Measurements from ENCODE around the gene CERS6. TPM values are rescaled to one million over a fixed set of nuclear protein-coding genes. Genes with fewer than 3 reads are reported as not detected.

Gene CERS6
- total and polyA plus RNA-seq, 2 experiments from 2014 or later = 7.4 to 35.0 TPM

DNA sequence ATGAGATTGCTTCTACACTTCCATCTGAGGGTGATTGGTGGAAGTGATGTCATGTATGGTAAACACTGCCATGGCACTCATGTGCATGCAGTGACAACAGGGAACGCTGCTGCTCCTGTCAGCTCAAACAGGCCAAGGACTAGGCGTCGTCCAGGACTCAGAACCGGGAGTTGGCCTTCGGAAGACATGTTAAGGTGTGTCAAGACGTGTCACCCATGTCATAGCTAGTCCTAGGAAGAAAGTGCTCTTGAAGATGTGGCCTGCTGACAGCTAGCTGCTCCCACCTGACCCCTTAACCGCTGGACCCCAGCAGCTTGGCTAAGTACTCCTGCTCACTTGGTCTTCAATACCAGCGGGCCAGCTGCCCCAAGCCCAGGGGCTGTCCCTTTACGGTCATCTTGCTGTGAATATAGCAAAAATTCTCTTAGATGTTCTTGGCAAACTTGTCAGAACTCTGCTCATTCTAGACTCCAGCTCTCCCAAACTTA lies 340.1 kb downstream of the CERS6 start (continued):
- TF ChIP-seq, protein P1, sequence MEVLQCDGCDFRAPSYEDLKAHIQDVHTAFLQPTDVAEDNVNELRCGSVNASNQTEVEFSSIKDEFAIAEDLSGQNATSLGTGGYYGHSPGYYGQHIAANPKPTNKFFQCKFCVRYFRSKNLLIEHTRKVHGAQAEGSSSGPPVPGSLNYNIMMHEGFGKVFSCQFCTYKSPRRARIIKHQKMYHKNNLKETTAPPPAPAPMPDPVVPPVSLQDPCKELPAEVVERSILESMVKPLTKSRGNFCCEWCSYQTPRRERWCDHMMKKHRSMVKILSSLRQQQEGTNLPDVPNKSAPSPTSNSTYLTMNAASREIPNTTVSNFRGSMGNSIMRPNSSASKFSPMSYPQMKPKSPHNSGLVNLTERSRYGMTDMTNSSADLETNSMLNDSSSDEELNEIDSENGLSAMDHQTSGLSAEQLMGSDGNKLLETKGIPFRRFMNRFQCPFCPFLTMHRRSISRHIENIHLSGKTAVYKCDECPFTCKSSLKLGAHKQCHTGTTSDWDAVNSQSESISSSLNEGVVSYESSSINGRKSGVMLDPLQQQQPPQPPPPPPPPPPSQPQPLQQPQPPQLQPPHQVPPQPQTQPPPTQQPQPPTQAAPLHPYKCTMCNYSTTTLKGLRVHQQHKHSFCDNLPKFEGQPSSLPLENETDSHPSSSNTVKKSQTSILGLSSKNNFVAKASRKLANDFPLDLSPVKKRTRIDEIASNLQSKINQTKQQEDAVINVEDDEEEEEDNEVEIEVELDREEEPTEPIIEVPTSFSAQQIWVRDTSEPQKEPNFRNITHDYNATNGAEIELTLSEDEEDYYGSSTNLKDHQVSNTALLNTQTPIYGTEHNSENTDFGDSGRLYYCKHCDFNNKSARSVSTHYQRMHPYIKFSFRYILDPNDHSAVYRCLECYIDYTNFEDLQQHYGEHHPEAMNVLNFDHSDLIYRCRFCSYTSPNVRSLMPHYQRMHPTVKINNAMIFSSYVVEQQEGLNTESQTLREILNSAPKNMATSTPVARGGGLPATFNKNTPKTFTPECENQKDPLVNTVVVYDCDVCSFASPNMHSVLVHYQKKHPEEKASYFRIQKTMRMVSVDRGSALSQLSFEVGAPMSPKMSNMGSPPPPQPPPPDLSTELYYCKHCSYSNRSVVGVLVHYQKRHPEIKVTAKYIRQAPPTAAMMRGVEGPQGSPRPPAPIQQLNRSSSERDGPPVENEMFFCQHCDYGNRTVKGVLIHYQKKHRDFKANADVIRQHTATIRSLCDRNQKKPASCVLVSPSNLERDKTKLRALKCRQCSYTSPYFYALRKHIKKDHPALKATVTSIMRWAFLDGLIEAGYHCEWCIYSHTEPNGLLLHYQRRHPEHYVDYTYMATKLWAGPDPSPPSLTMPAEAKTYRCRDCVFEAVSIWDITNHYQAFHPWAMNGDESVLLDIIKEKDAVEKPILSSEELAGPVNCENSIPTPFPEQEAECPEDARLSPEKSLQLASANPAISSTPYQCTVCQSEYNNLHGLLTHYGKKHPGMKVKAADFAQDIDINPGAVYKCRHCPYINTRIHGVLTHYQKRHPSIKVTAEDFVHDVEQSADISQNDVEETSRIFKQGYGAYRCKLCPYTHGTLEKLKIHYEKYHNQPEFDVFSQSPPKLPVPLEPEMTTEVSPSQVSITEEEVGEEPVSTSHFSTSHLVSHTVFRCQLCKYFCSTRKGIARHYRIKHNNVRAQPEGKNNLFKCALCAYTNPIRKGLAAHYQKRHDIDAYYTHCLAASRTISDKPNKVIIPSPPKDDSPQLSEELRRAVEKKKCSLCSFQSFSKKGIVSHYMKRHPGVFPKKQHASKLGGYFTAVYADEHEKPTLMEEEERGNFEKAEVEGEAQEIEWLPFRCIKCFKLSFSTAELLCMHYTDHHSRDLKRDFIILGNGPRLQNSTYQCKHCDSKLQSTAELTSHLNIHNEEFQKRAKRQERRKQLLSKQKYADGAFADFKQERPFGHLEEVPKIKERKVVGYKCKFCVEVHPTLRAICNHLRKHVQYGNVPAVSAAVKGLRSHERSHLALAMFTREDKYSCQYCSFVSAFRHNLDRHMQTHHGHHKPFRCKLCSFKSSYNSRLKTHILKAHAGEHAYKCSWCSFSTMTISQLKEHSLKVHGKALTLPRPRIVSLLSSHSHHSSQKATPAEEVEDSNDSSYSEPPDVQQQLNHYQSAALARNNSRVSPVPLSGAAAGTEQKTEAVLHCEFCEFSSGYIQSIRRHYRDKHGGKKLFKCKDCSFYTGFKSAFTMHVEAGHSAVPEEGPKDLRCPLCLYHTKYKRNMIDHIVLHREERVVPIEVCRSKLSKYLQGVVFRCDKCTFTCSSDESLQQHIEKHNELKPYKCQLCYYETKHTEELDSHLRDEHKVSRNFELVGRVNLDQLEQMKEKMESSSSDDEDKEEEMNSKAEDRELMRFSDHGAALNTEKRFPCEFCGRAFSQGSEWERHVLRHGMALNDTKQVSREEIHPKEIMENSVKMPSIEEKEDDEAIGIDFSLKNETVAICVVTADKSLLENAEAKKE (CRISPR knock-in tag; IDR thresholded peaks at IDR 0.05) = no peak
- TF ChIP-seq NANOG (IDR thresholded peaks at IDR 0.05; ENCODE audit: borderline replicate concordance) (no peak), ZNF331 (CRISPR knock-in tag; IDR thresholded peaks at IDR 0.05; ENCODE audit: low read depth) (no peak)

DNA sequence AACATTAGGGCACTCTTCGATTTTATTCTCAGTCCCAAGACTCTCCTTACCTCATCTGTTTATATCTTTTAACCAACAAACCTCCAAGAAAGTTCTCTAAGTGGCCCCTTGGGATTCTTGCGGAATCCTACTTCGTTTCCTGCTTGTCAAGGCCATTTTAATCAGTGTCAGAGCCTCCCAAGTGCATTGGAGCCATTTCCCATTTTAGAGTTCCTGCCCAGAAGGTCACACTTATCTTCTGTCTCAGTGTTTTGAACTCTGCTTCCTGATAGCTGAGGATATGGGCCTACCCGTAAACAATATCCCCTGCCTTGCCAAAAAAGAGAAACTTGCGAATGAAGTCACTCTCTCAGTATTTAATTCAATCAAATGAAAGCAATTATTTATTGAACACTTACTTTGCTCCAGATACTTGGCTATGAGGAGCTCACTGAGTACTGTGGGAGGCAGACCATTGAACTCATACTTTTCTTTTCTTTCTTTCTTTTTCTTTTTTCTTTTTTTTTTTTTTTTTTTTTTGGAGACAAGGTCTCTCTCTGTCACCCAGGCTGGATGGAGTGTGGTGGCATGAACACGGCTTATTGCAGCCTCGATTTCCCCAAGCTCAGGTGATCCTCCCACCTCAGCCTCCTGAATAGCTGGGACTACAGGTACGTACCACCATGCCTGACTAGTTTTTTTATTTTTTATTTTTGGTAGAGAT lies 340.7 kb downstream of the CERS6 start:
- no peaks in the 10 kb centered on the region for H3K79me2 ChIP-seq (replicated peaks; ENCODE audit: insufficient read depth)
- H4K20me1 ChIP-seq (replicated peaks; ENCODE audit: insufficient read depth) = no peaks in the 10 kb centered on the region
- Mint-ChIP-seq H3K36me3 (ENCODE audit: low read depth) (no peaks in the 10 kb centered on the region), H3K4me3 (no peak overlapping the region), H3K9me3 (no peaks in the 10 kb centered on the region; the same call in 1 of the 3 replicates), H3K27ac (no peak overlapping the region), H3K27me3 (ENCODE audit: insufficient read depth, low read depth, poor library complexity) (peaks cover 2% of the 10 kb centered on the region), H3K4me1 (peaks cover 26% of the 10 kb centered on the region)
- DNase-seq (ENCODE audit: low spot score) (no peak), ATAC-seq (no peak)
- no peaks in the 10 kb centered on the region for H3K27me3 ChIP-seq (ENCODE audit: insufficient read depth)
- H3K4me2 ChIP-seq = no peak overlapping the region
- H3K9me2 ChIP-seq (ENCODE audit: insufficient read depth) = peaks cover 20% of the 10 kb centered on the region
- no peak overlapping the region for H3K27ac ChIP-seq (ENCODE audit: low read depth)
- H3K4me1 ChIP-seq (ENCODE audit: insufficient read depth) = peaks cover 19% of the 10 kb centered on the region
- no peak overlapping the region for H3K4me3 ChIP-seq
- no peak overlapping the region for H2AFZ ChIP-seq
- H3K36me3 ChIP-seq (ENCODE audit: insufficient read depth) = no peaks in the 10 kb centered on the region
- H3F3A ChIP-seq (replicated peaks; ENCODE audit: low read depth) = no peaks in the 10 kb centered on the region
- TF ChIP-seq EZH2phosphoT487 (IDR thresholded peaks at IDR 0.05; ENCODE audit: unreplicated experiment) (no peak), ZNF114 (CRISPR knock-in tag; IDR thresholded peaks at IDR 0.05) (no peak), ZNF331 (CRISPR knock-in tag; IDR thresholded peaks at IDR 0.05; ENCODE audit: low read depth) (no peak), EZH2 (IDR thresholded peaks at IDR 0.05; ENCODE audit: low read depth, unreplicated experiment) (no peak)
- TF ChIP-seq, protein P2, sequence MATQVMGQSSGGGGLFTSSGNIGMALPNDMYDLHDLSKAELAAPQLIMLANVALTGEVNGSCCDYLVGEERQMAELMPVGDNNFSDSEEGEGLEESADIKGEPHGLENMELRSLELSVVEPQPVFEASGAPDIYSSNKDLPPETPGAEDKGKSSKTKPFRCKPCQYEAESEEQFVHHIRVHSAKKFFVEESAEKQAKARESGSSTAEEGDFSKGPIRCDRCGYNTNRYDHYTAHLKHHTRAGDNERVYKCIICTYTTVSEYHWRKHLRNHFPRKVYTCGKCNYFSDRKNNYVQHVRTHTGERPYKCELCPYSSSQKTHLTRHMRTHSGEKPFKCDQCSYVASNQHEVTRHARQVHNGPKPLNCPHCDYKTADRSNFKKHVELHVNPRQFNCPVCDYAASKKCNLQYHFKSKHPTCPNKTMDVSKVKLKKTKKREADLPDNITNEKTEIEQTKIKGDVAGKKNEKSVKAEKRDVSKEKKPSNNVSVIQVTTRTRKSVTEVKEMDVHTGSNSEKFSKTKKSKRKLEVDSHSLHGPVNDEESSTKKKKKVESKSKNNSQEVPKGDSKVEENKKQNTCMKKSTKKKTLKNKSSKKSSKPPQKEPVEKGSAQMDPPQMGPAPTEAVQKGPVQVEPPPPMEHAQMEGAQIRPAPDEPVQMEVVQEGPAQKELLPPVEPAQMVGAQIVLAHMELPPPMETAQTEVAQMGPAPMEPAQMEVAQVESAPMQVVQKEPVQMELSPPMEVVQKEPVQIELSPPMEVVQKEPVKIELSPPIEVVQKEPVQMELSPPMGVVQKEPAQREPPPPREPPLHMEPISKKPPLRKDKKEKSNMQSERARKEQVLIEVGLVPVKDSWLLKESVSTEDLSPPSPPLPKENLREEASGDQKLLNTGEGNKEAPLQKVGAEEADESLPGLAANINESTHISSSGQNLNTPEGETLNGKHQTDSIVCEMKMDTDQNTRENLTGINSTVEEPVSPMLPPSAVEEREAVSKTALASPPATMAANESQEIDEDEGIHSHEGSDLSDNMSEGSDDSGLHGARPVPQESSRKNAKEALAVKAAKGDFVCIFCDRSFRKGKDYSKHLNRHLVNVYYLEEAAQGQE (IDR thresholded peaks at IDR 0.05; ENCODE audit: unreplicated experiment) = no peak
- TF ChIP-seq, protein P3, sequence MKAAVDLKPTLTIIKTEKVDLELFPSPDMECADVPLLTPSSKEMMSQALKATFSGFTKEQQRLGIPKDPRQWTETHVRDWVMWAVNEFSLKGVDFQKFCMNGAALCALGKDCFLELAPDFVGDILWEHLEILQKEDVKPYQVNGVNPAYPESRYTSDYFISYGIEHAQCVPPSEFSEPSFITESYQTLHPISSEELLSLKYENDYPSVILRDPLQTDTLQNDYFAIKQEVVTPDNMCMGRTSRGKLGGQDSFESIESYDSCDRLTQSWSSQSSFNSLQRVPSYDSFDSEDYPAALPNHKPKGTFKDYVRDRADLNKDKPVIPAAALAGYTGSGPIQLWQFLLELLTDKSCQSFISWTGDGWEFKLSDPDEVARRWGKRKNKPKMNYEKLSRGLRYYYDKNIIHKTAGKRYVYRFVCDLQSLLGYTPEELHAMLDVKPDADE (IDR thresholded peaks at IDR 0.05) = no peak
